Measurements from ENCODE around the gene LPIN1.
A peak's percentile ranks its signal among the peaks of the same experiment; 100 is the strongest.
"Not testable (repeated sequence)": the region's sequence is repeated elsewhere in the genome, so short reads cannot be mapped to it uniquely, and the experiment has no call there.

LPIN1 gene

GRCh38 chr2:11810237-11810977 lies 64.0 kb downstream of the LPIN1 start:
- DNase-seq (ENCODE audit: low read depth, low spot score) = no peak

- DNase-seq (ENCODE audit: low read depth, low spot score) = no peak
These were observed 64.7 kb downstream of the LPIN1 start for GRCh38 chr2:11811036-11811654.

GRCh38 chr2:11812466-11813248 lies 66.2 kb downstream of the LPIN1 start:
- DNase-seq (ENCODE audit: low read depth, low spot score) = no peak

GRCh38 chr2:11813345-11813744 lies 66.9 kb downstream of the LPIN1 start:
- DNase-seq (ENCODE audit: low read depth, low spot score) = not testable (repeated sequence)

GRCh38 chr2:11813951-11814350 lies 67.5 kb downstream of the LPIN1 start:
- DNase-seq (ENCODE audit: low read depth, low spot score) = no peak

GRCh38 chr2:11814979-11815510 lies 68.6 kb downstream of the LPIN1 start:
- no peak for DNase-seq (ENCODE audit: low read depth, low spot score)

GRCh38 chr2:11816935-11817334 lies 70.5 kb downstream of the LPIN1 start:
- not testable (repeated sequence) for DNase-seq (ENCODE audit: low read depth, low spot score)

GRCh38 chr2:11819235-11819729 lies 72.8 kb downstream of the LPIN1 start:
- no peak for DNase-seq (ENCODE audit: low read depth, low spot score)

- DNase-seq (ENCODE audit: low read depth, low spot score) = no peak
These were observed 74.2 kb downstream of the LPIN1 start for GRCh38 chr2:11820650-11821049.

- DNase-seq (ENCODE audit: low read depth, low spot score) = no peak
These were observed 75.3 kb downstream of the LPIN1 start for GRCh38 chr2:11821705-11822104.

- not testable (repeated sequence) for DNase-seq (ENCODE audit: low read depth, low spot score)
These were observed 75.9 kb downstream of the LPIN1 start for GRCh38 chr2:11822359-11822745.

GRCh38 chr2:11822746-11823451 lies 76.5 kb downstream of the LPIN1 start:
- no peak for DNase-seq (ENCODE audit: low read depth, low spot score)

- DNase-seq (ENCODE audit: low read depth, low spot score) = no peak
These were observed 78.7 kb downstream of the LPIN1 start for GRCh38 chr2:11824901-11825828.

- DNase-seq (ENCODE audit: low read depth, low spot score) = no peak
These were observed 81.1 kb downstream of the LPIN1 start for GRCh38 chr2:11827547-11827946.

- no peak for DNase-seq (ENCODE audit: low read depth, low spot score)
These were observed 82.5 kb downstream of the LPIN1 start for GRCh38 chr2:11828933-11829323.

- DNase-seq (ENCODE audit: low read depth, low spot score) = peak; percentile 57
These were observed 83.0 kb downstream of the LPIN1 start for GRCh38 chr2:11829324-11829946.

- DNase-seq (ENCODE audit: low read depth, low spot score) = peak; percentile 92
These were observed 83.7 kb downstream of the LPIN1 start for GRCh38 chr2:11829947-11830707.

- no peak for DNase-seq (ENCODE audit: low read depth, low spot score)
These were observed 84.4 kb downstream of the LPIN1 start for GRCh38 chr2:11830708-11831301.

GRCh38 chr2:11831415-11831814 lies 85.0 kb downstream of the LPIN1 start:
- DNase-seq (ENCODE audit: low read depth, low spot score) = no peak
